Cardiac fibroblast (primary cell): ENCODE results near the gene GJA3.

Experiments
- DNase-seq, 2 donors: peaks; one replicate each; pipeline versions ENCODE4 v3.0.0 to v3.0.0-alpha.2; 2010; ENCODE audit warnings: low read depth in 2 of 2
- H3K4me3 ChIP-seq, 2 donors: replicated peaks in 1 of 2; 1 replicate in 1 of 2; 2 replicates in 1 of 2; pipeline ENCODE4 v1.5.1; 2011; ENCODE audit warnings: low read depth in 2 of 2, low read length in 2 of 2, mild to moderate bottlenecking in 2 of 2, moderate library complexity in 1 of 2
- TF ChIP-seq, protein P1 (sequence below): IDR thresholded peaks from one replicate; pipeline ENCODE4 v1.5.1; 2011; ENCODE audit warnings: low read depth, mild to moderate bottlenecking, low read length, inconsistent platforms

GJA3 gene

DNA sequence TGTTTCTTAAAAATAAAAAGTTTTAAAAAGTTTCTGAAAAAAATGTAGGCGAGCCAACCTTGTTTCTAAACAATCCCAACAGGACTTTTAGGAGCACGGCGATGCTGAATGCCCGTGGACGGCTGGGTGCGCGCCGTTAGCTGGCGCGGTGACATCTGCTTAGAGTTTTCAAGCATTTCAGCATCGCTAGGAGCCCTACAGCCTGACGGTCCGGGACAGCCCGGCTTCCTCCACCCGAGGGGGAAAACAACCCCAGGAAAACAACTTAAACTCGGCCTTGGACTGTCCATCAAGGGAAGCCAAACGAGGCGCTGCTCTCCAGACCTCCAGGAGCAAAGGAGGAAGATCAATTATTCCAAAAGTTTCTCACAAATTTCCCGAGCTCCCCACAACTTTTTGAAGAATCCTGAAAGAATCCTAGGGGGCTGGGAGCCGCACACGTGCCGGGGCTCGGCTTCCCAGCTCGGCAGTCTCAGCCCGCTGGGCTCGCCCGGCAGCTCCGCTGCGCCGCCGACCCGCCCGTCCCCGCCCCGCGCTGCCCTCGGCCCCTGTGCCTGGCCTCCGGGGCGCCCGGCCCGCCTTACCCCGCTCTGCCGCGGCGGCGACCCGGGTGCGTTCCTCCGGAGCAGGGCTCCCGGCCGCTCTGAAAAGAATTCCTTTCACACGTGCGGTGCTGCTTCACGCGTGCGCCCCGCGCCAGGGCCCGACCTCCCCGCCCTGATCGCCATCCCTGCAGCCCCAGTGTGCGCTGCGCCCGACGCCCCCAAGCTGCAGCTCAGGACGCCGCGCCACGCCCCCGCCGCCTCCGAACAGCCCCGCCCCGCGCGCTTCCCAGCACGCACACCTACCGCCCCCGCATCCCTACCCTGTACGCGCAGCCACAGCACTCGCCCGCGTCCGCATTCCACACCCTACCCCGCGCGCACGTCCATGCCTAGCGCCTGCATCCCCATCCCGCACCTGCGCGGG lies at the start of gene GJA3:
Gene GJA3 (minus strand): TSS at position 747 of the 969 bp plus-strand sequence. CDS start 17,764 bp downstream, outside the sequence.
- peak; percentile 25 to 34 for DNase-seq
- peak within 1 kb of the TSS; percentile 44 to 46 for H3K4me3 ChIP-seq
- TF ChIP-seq, protein P1, sequence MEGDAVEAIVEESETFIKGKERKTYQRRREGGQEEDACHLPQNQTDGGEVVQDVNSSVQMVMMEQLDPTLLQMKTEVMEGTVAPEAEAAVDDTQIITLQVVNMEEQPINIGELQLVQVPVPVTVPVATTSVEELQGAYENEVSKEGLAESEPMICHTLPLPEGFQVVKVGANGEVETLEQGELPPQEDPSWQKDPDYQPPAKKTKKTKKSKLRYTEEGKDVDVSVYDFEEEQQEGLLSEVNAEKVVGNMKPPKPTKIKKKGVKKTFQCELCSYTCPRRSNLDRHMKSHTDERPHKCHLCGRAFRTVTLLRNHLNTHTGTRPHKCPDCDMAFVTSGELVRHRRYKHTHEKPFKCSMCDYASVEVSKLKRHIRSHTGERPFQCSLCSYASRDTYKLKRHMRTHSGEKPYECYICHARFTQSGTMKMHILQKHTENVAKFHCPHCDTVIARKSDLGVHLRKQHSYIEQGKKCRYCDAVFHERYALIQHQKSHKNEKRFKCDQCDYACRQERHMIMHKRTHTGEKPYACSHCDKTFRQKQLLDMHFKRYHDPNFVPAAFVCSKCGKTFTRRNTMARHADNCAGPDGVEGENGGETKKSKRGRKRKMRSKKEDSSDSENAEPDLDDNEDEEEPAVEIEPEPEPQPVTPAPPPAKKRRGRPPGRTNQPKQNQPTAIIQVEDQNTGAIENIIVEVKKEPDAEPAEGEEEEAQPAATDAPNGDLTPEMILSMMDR = no peak

DNA sequence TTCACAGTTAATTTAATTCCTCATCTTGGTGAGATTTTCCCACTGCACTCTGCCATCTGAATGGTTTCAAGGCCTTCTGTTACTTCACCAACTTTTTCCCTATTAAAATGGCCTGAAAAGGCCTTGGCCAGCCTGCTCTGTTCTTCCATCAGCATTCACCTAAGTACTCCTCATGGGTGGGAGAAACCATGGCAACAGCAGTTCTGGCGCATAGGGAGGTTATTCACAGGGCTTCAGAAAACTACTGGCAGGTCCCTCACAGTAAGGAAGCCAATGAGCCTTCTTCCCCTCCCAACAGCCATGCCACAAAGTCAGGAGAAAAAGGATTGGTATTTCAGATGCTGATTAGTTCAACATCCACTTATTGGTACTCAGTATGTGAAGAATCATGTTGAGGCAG lies 49.1 kb upstream of the GJA3 start:
- DNase-seq = no peak
- no peak overlapping the region for H3K4me3 ChIP-seq
- TF ChIP-seq, protein P1 = no peak

DNA sequence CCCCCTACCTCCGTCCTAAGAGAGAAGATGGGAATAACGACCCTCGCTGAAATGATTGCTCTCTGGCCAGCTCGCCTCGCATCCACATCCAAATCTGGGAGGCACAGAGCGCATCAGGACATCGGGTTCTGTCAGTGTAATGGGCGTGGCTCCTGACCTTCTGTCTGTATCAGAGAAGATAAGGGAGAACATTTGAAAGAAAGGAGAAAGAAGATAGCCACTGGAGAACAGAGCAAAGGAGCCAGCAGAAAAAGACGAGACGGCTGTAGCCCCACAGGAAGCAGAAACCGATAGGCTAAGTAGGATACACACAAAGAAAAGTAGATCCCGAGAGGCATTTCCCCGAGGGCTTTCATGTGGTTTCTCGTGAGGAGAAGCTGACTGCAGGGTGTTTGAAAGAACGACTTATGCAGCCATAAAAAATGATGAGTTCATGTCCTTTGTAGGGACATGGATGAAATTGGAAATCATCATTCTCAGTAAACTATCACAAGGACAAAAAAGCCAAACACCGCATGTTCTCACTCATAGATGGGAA lies 45.9 kb upstream of the GJA3 start:
- no peak overlapping the region for H3K4me3 ChIP-seq
- DNase-seq = no peak
- TF ChIP-seq, protein P1 = no peak

DNA sequence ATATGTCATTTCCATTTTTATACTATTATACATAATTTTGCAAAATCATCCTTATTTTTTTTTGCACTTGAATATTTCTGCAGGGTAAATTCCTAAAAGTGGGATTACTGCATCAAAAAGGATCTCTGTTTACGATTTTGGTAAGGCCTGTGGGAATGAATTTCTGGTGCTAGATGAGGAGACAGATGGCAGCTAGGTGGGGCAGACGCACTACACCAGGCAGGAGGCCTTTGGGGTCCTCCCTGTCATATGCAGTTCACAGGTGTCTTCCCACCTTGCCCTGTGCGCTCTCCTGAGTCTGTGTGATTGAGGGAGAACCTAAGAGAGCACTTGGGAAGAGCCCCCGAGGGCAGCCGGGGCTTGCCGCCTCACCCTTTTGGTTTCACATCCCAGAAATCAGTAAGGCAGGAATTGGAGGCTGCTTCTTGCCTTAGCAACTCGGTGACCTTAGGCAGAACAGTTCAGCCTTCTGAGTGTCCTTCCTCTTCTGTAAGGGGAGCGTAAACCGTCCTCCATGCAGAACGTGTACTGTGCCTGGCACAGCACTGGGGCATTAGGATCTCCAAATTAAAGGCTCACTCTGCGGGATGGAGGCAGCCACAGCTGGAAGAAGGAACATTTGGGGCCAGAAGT lies 45.3 kb upstream of the GJA3 start:
- TF ChIP-seq, protein P1 = no peak
- no peak overlapping the region for H3K4me3 ChIP-seq
- no peak for DNase-seq

DNA sequence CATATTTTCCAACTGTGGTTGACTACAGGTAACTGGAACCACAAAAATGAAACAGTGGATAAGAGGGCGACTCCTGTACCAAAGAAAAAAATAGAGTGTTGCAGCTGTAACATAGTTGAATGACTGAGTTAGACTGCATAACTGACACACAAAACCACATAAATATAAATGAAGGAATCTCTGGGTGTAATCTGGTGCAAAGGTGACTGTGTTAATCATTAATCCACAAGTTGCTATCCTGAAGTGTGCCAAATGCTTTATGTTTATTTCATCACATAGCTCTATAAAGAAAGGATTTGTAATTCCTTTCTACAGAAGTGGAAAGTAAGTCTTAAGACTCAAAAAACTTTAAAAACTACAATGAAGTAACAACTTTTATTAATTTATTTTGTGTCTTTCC lies 37.9 kb upstream of the GJA3 start:
- no peak overlapping the region for H3K4me3 ChIP-seq
- TF ChIP-seq, protein P1 = no peak
- DNase-seq = no peak

DNA sequence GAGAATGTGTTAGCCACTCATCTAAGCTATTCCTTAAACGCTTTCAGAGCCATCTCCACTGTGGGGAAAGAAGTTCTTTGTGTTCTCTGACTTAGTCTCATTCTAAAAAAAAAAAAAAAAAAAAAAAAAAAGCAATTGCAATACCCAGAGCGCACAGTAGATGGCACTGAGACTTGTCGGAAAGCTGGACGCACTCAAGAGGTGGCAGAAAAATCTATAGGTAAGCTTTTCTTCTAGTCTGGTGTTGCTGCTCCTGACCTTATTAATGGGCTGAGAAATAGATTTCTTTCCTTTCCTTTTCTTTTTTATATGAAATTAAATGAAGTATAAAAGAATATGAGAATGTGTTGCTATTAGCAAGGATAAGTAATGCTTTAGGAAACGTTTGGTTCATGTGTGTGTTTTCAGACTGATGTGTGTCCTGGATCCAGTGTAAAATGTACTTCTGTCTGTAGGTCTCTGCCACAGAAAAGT lies 36.5 kb upstream of the GJA3 start:
- DNase-seq = peak; percentile 63 to 71
- no peak overlapping the region for H3K4me3 ChIP-seq
- TF ChIP-seq, protein P1 = peak; percentile 75
